Measurements from ENCODE around the gene CLEC14A.

Gene CLEC14A

DNA sequence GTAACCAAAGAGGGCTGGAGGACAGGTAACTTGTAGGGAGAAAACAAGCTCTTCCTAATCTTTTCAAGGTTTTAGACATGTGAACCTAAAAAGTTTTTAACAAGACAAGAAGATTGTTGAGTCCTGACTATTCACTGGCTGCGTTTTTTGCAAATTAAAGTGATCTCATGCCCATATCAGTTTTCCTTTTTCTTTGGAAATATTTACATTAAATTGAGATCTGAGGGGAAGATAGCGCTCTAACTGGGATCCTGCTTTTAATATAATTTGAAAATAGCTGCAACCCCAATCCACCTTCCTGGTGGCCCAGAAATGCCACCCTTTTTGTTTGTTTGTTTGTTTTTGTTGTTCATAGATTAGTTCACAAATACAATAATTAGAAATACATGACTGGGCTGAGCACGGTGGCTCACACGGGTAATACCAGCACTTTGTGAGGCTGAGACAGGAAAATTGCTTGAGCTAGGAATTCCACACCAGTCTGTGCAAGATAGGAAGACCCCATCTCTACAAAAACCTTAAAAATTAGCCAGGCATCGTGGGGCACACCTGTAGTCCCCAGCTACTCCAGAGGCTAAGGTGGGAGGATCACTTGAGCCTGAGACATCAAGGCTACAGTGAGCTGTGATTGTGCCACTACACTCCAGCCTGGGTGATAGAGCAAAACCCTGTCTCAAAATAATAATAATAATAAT is 50.6 kb downstream of the CLEC14A start:
- DNase-seq: no peak

DNA sequence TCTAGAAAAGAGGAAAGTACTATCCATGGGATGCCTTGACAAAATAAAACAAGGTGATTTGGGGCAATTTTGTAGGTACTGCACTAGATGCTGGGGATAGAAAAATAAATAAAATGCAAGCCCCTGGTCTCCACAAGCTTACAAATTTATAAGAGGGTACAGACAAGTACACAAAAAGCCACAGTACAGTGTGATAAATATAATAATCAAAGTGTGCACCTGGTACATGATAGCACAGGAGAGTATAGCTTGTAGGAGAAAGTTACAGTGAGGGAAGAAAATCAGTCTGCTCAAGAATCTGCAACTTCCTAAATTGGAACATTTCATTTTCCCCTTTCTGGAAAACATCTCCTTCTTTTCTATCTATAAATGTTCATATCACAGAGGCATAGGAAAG is 51.2 kb downstream of the CLEC14A start:
- no peak for DNase-seq
